SIG-M5 (cell line): ENCODE results near the gene L3MBTL4.

ENCODE experiments used
- DNase-seq: peaks from one replicate; lab custom pipeline; 2025; lab: John Stamatoyannopoulos, UW

Gene L3MBTL4

GRCh38 chr18:6251084-6251483 is 163.6 kb downstream of the L3MBTL4 start:
- no peak for DNase-seq

- DNase-seq, result no peak
Observed at GRCh38 chr18:6249788-6250187, 164.9 kb downstream of the L3MBTL4 start.

- no peak for DNase-seq
Observed at GRCh38 chr18:6249170-6249569, 165.5 kb downstream of the L3MBTL4 start.

GRCh38 chr18:6248017-6248416 is 166.7 kb downstream of the L3MBTL4 start:
- no peak for DNase-seq

- DNase-seq, result no peak
Observed at GRCh38 chr18:6242004-6242403, 172.7 kb downstream of the L3MBTL4 start.

GRCh38 chr18:6239716-6240115 is 175.0 kb downstream of the L3MBTL4 start:
- no peak for DNase-seq

- no peak for DNase-seq
Observed at GRCh38 chr18:6236258-6236657, 178.5 kb downstream of the L3MBTL4 start.

GRCh38 chr18:6222271-6222670 is 192.4 kb downstream of the L3MBTL4 start:
- no peak for DNase-seq

- no peak for DNase-seq
Observed at GRCh38 chr18:6221602-6222014, 193.1 kb downstream of the L3MBTL4 start.

GRCh38 chr18:6220129-6220528 is 194.6 kb downstream of the L3MBTL4 start:
- DNase-seq, result no peak

GRCh38 chr18:6219116-6219717 is 195.5 kb downstream of the L3MBTL4 start:
- DNase-seq, result no peak

GRCh38 chr18:6215888-6216287 is 198.8 kb downstream of the L3MBTL4 start:
- DNase-seq, result no peak

GRCh38 chr18:6211174-6211504 is 203.6 kb downstream of the L3MBTL4 start:
- DNase-seq, result no peak

- DNase-seq, result no peak
Observed at GRCh38 chr18:6210349-6211173, 204.2 kb downstream of the L3MBTL4 start.

GRCh38 chr18:6207941-6208340 is 206.8 kb downstream of the L3MBTL4 start:
- DNase-seq, result no peak

GRCh38 chr18:6207116-6207515 is 207.6 kb downstream of the L3MBTL4 start:
- no peak for DNase-seq

GRCh38 chr18:6205706-6206105 is 209.0 kb downstream of the L3MBTL4 start:
- no peak for DNase-seq

GRCh38 chr18:6204476-6204875 is 210.2 kb downstream of the L3MBTL4 start:
- DNase-seq, result no peak

- no peak for DNase-seq
Observed at GRCh38 chr18:6203791-6204190, 210.9 kb downstream of the L3MBTL4 start.

GRCh38 chr18:6202861-6203260 is 211.8 kb downstream of the L3MBTL4 start:
- DNase-seq, result no peak

GRCh38 chr18:6200204-6200774 is 214.4 kb downstream of the L3MBTL4 start:
- no peak for DNase-seq

- DNase-seq, result no peak
Observed at GRCh38 chr18:6199777-6200176, 214.9 kb downstream of the L3MBTL4 start.

GRCh38 chr18:6198585-6198984 is 216.1 kb downstream of the L3MBTL4 start:
- DNase-seq, result no peak
